Esophagus muscularis mucosa (tissue), 4 donors: ENCODE results near the gene LAPTM5. TPM values are rescaled to one million over a fixed set of nuclear protein-coding genes. Genes with fewer than 3 reads are reported as not detected.

ENCODE experiments used
- DNase-seq: peaks from one replicate; pipeline ENCODE4 v3.0.0-alpha.2; 2017; ENCODE audit errors: extremely low spot score
- H3K27ac ChIP-seq, 4 donors: fragments of 200-600 bp; sonication (generic); replicated peaks in 1 of 4; 1 replicate in 3 of 4; 2 replicates in 1 of 4; pipeline ENCODE4 v1.5.1; 2016 to 2019; ENCODE audit warnings: mild to moderate bottlenecking in 1 of 4
- H3K27me3 ChIP-seq, 4 donors: fragments of 200-600 bp; sonication (generic); one replicate each; pipeline versions ENCODE4 v1.5.1 to v1.6.0; 2016 to 2019
- H3K36me3 ChIP-seq, 4 donors: fragments of 200-600 bp; sonication (generic); one replicate each; pipeline ENCODE4 v1.5.1; 2016 to 2019
- H3K4me1 ChIP-seq, 4 donors: fragments of 200-600 bp; sonication (generic); one replicate each; pipeline ENCODE4 v1.5.1; 2016 to 2019
- H3K4me3 ChIP-seq, 4 donors: fragments of 200-600 bp; sonication (generic); 1 replicate in 2 of 4; 2 replicates in 2 of 4; pipeline ENCODE4 v1.5.1; 2016 to 2019; ENCODE audit warnings: mild to moderate bottlenecking in 4 of 4, moderate library complexity in 1 of 4
- H3K9me3 ChIP-seq, 4 donors: fragments of 200-600 bp; sonication (generic); 1 replicate in 3 of 4; 2 replicates in 1 of 4; pipeline ENCODE4 v1.5.1; 2016 to 2019
- CTCF ChIP-seq, 3 experiments: fragments of 200-600 bp in 2 of 3; fragments of 450-650 bp in 1 of 3; sonication (generic) in 2 of 3; IDR thresholded peaks; one replicate each; pipeline ENCODE4 v1.5.1; 2017 to 2019; ENCODE audit warnings: antibody characterized with exemption in 3 of 3, mild to moderate bottlenecking in 2 of 3, moderate library complexity in 1 of 3
- EP300 ChIP-seq: sonication (generic); formaldehyde crosslinking; IDR thresholded peaks from one replicate; pipeline ENCODE4 v1.6.1; 2017; ENCODE audit warnings: antibody characterized with exemption
- POLR2A ChIP-seq: fragments of 450-650 bp; IDR thresholded peaks from one replicate; pipeline ENCODE4 v1.6.1; 2017; ENCODE audit warnings: antibody characterized with exemption, moderate library complexity, mild to moderate bottlenecking, low read depth
- POLR2AphosphoS5 ChIP-seq, 2 donors: sonication (generic); formaldehyde crosslinking; IDR thresholded peaks; one replicate each; pipeline ENCODE4 v1.6.1; 2017; ENCODE audit warnings: antibody characterized with exemption in 2 of 2
- WGBS: methylation state at CpG from one replicate; pipeline ENCODE4 v1.1.5; 2018; 5-methylcytosine and 5-hydroxymethylcytosine counted together
- intact Hi-C: fragments of 100-400 bp; cut with DNase I; formaldehyde crosslinking; loops from one replicate; pipeline ENCODE4 v1.15.1; 2023
- total RNA-seq, 4 donors: library from RNA; depleted of rRNA; stranded (reverse); fragments of >200 nt; gene quantifications; one replicate each; pipeline versions ENCODE4 v1.1.0 to v1.2.1, GENCODE V29; 2016

LAPTM5 gene
- total RNA-seq, 4 donors from 2014 or later = 32.4 to 83.7 (median 36.3) TPM

GRCh38 chr1:30693822-30694221 is 63.8 kb downstream of the LAPTM5 start:
- peaks cover 5 to 39% (median 21%) of the 10 kb centered on the region in 4 donors for H3K4me1 ChIP-seq
- H3K36me3 ChIP-seq = no peaks in the 10 kb centered on the region
- intact Hi-C loops = no loop called here
- no peaks in the 10 kb centered on the region for H3K9me3 ChIP-seq
- no peak overlapping the region for H3K4me3 ChIP-seq
- no peak for DNase-seq
- TF ChIP-seq POLR2A = no peak
- no peak for TF ChIP-seq POLR2AphosphoS5 (IDR thresholded peaks at IDR 0.05)
- no peak for TF ChIP-seq EP300
- TF ChIP-seq CTCF (IDR thresholded peaks at IDR 0.05) = no peak
- H3K27ac ChIP-seq = no peak overlapping the region
- 83% methylated on average over 5 of the region's 5 CpGs for WGBS
- H3K27me3 ChIP-seq = no peaks in the 10 kb centered on the region

GRCh38 chr1:30693366-30693765 is 64.2 kb downstream of the LAPTM5 start:
- Histone ChIP-seq H3K27me3 (no peaks in the 10 kb centered on the region), H3K27ac (no peak overlapping the region), H3K36me3 (no peaks in the 10 kb centered on the region), H3K4me1 (peaks cover 2 to 34% (median 17%) of the 10 kb centered on the region in 4 donors), H3K4me3 (no peak overlapping the region), H3K9me3 (no peaks in the 10 kb centered on the region)
- no peak for DNase-seq
- intact Hi-C loops = no loop called here
- TF ChIP-seq CTCF (IDR thresholded peaks at IDR 0.05) = no peak
- TF ChIP-seq EP300 = no peak
- TF ChIP-seq POLR2A = no peak
- TF ChIP-seq POLR2AphosphoS5 (IDR thresholded peaks at IDR 0.05) = no peak
- WGBS = 84% methylated on average over 3 of the region's 3 CpGs

- peaks cover 0 to 30% (median 13%) of the 10 kb centered on the region in 4 donors for H3K4me1 ChIP-seq
- no peaks in the 10 kb centered on the region for H3K36me3 ChIP-seq
- H3K9me3 ChIP-seq = no peaks in the 10 kb centered on the region
- no peak overlapping the region for H3K4me3 ChIP-seq
- no peak overlapping the region for H3K27ac ChIP-seq
- no peak for TF ChIP-seq EP300
- no peak for TF ChIP-seq POLR2AphosphoS5 (IDR thresholded peaks at IDR 0.05)
- TF ChIP-seq CTCF (IDR thresholded peaks at IDR 0.05) = no peak
- no peak for TF ChIP-seq POLR2A
- H3K27me3 ChIP-seq = no peaks in the 10 kb centered on the region
- intact Hi-C loops = no loop called here
- DNase-seq = no peak
- 88% methylated on average over 6 of the region's 7 CpGs for WGBS
These were observed 64.6 kb downstream of the LAPTM5 start for GRCh38 chr1:30692948-30693301.

- Histone ChIP-seq H3K4me3 (no peak overlapping the region), H3K27me3 (no peaks in the 10 kb centered on the region), H3K27ac (no peak overlapping the region), H3K9me3 (no peaks in the 10 kb centered on the region), H3K4me1 (peaks cover 0 to 24% (median 8%) of the 10 kb centered on the region in 4 donors), H3K36me3 (no peaks in the 10 kb centered on the region)
- TF ChIP-seq EP300 (no peak), POLR2A (no peak), CTCF (IDR thresholded peaks at IDR 0.05) (no peak), POLR2AphosphoS5 (IDR thresholded peaks at IDR 0.05) (no peak)
- intact Hi-C loops = no loop called here
- WGBS = 77% methylated on average over 5 of the region's 7 CpGs
- no peak for DNase-seq
These were observed 65.2 kb downstream of the LAPTM5 start for GRCh38 chr1:30692201-30692947.

- TF ChIP-seq CTCF (IDR thresholded peaks at IDR 0.05) (no peak), POLR2AphosphoS5 (IDR thresholded peaks at IDR 0.05) (no peak), POLR2A (no peak), EP300 (no peak)
- peaks cover 0 to 21% (median 8%) of the 10 kb centered on the region in 4 donors for H3K4me1 ChIP-seq
- H3K4me3 ChIP-seq = no peak overlapping the region
- no peaks in the 10 kb centered on the region for H3K9me3 ChIP-seq
- WGBS = 76% methylated on average over 5 of the region's 5 CpGs
- no peak overlapping the region for H3K27ac ChIP-seq
- no peaks in the 10 kb centered on the region for H3K27me3 ChIP-seq
- DNase-seq = no peak
- H3K36me3 ChIP-seq = no peaks in the 10 kb centered on the region
- intact Hi-C loops = no loop called here
These were observed 66.1 kb downstream of the LAPTM5 start for GRCh38 chr1:30691480-30691879.
